HG02678 (cell line): ENCODE measurements around the gene CDH23.
A peak's percentile ranks its signal among the peaks of the same experiment; 100 is the strongest.

Source experiments
- ATAC-seq: cut with Tn5 transposase; IDR thresholded peaks from one replicate; pipeline ENCODE4 v1.9.1; 2021; ENCODE audit warnings: mild to moderate bottlenecking, moderate library complexity; ENCODE audit not compliant: unreplicated experiment

CDH23 gene

GRCh38 chr10:71761541-71762113 lies 364.9 kb downstream of the CDH23 start:
- ATAC-seq = no peak

- no peak for ATAC-seq
These were observed 365.6 kb downstream of the CDH23 start for GRCh38 chr10:71762324-71762723.

GRCh38 chr10:71763352-71764127 lies 366.8 kb downstream of the CDH23 start:
- ATAC-seq = no peak

GRCh38 chr10:71765176-71765904 lies 368.6 kb downstream of the CDH23 start:
- no peak for ATAC-seq

GRCh38 chr10:71765906-71766716 lies 369.4 kb downstream of the CDH23 start:
- no peak for ATAC-seq

- ATAC-seq = no peak
These were observed 370.1 kb downstream of the CDH23 start for GRCh38 chr10:71766717-71767419.

GRCh38 chr10:71767420-71768035 lies 370.8 kb downstream of the CDH23 start:
- no peak for ATAC-seq

GRCh38 chr10:71769279-71769823 lies 372.6 kb downstream of the CDH23 start:
- ATAC-seq = peak; percentile 9

GRCh38 chr10:71770255-71770654 lies 373.5 kb downstream of the CDH23 start:
- ATAC-seq = no peak

GRCh38 chr10:71770789-71771188 lies 374.1 kb downstream of the CDH23 start:
- no peak for ATAC-seq

GRCh38 chr10:71771204-71771603 lies 374.5 kb downstream of the CDH23 start:
- no peak for ATAC-seq

GRCh38 chr10:71771821-71772617 lies 375.3 kb downstream of the CDH23 start:
- no peak for ATAC-seq

- no peak for ATAC-seq
These were observed 376.1 kb downstream of the CDH23 start for GRCh38 chr10:71772832-71773220.

- peak; percentile 56 for ATAC-seq
These were observed 376.7 kb downstream of the CDH23 start, which contains the start of gene VSIR for GRCh38 chr10:71773221-71773971. Gene VSIR, minus strand, starts transcription at chr10:71773520. Its CDS starts 81 bp downstream, at chr10:71773439.

GRCh38 chr10:71774916-71775702 lies 378.4 kb downstream of the CDH23 start:
- ATAC-seq = no peak

- no peak for ATAC-seq
These were observed 379.8 kb downstream of the CDH23 start for GRCh38 chr10:71776481-71776925.
